ENCODE measurements around the gene VWA3B.
"Not testable (repeated sequence)": the region's sequence is repeated elsewhere in the genome, so short reads cannot be mapped to it uniquely, and the experiment has no call there.

VWA3B gene

GRCh38 chr2:98134172-98135005, 47.4 kb downstream of the VWA3B start:
- DNase-seq (ENCODE audit: low read depth, low spot score): peak; percentile 73

- DNase-seq (ENCODE audit: low read depth, low spot score): no peak
These were observed 50.2 kb downstream of the VWA3B start for GRCh38 chr2:98137196-98137595.

DNA sequence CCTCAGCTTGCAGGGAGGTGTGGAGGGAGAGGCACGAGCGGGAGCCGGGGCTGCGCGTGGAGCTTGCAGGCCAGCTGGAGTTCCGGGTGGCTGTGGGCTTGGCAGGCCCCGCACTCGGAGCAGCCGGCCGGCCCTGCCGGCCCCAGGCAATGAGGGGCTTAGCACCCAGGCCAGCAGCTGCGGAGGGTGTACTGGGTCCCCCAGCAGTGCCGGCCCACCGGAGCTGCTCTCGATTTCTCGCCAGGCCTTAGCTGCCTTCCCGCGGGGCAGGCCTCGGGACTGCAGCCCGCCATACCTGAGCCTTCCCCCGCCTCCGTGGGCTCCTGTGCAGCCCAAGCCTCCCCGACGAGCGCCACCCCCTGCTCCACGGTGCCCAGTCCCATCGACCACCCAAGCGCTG, 52.0 kb downstream of the VWA3B start:
- DNase-seq (ENCODE audit: low read depth, low spot score): not testable (repeated sequence)

DNA sequence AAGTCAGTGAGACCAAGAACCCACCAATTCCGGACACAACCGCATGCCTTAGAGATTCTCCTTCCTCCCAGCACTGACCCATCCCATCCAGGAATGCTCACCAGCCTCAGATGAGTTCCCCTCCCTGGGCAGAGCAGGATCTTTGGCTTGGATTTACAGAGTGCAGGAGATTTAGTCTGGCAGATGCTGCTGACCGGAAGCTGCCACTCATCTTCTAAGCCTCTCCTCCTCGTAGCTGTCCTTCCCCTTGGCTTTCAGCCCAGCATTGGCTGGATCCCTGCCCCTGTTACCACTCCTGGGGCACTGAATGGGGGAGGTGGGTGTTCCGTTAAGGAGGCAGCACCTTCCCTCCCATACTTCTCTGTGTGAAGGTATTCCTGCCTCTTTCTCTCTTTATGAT, 53.2 kb downstream of the VWA3B start:
- DNase-seq (ENCODE audit: low read depth, low spot score): no peak

- no peak for DNase-seq (ENCODE audit: low read depth, low spot score)
These were observed 55.3 kb downstream of the VWA3B start for GRCh38 chr2:98142106-98142791.

- DNase-seq (ENCODE audit: low read depth, low spot score): no peak
These were observed 58.1 kb downstream of the VWA3B start for GRCh38 chr2:98145070-98145469.

DNA sequence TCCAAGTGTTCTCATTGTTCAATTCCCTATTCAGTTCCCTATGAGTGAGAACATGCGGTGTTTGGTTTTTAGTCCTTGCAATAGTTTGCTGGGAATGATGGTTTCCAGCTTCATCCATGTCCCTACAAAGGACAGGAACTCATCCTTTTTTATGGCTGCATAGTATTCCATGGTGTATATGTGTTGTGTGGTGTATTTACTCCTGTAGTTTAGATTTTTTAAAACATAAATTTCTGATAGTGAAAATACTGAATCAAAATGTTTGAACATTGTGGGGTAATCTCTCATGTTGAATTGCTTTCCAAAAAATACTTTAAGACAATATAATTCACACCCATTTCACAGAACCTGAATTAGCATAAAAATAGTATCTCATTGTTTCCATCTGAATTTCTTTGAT, 60.9 kb downstream of the VWA3B start:
- not testable (repeated sequence) for DNase-seq (ENCODE audit: low read depth, low spot score)

GRCh38 chr2:98148595-98149332, 61.8 kb downstream of the VWA3B start:
- no peak for DNase-seq (ENCODE audit: low read depth, low spot score)

DNA sequence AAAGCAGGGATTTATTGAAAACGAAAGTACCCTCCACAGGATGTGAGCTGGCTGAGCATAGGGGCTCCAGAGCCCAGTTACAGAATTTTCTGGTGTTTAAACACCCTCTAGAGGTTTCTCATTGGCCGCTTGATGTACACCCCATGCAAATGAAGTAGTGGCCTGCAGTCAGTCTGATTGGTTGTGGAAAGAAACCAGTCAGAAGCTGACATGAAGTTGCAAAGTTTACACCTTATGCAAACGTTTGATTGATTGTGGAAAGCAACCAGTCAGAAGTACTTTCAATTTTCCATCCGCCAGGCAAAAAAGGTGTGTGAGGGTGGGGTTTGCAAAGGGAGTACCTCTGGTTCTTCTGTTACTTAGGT, 62.3 kb downstream of the VWA3B start:
- DNase-seq (ENCODE audit: low read depth, low spot score): peak; percentile 68

- DNase-seq (ENCODE audit: low read depth, low spot score): no peak
These were observed 66.5 kb downstream of the VWA3B start for GRCh38 chr2:98153481-98153880.

DNA sequence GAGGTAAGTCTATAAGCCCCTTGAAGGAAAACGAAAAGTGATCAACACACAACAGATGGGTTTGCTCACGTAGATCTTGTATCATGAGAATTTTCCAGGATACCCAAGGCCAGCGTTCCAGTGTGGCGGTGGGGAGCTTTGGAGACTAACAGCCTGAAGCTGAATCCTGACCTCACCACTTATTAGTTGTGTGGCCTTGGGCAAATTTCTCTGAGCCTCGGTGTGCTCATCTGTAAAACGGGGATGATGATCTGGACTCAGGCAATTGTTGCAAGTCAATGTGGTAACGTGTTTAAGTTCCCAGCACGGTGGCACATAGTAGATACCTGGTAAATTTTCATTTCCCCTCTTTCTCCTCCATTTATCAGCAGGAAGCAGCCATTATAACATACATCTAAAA, 68.3 kb downstream of the VWA3B start:
- no peak for DNase-seq (ENCODE audit: low read depth, low spot score)

DNA sequence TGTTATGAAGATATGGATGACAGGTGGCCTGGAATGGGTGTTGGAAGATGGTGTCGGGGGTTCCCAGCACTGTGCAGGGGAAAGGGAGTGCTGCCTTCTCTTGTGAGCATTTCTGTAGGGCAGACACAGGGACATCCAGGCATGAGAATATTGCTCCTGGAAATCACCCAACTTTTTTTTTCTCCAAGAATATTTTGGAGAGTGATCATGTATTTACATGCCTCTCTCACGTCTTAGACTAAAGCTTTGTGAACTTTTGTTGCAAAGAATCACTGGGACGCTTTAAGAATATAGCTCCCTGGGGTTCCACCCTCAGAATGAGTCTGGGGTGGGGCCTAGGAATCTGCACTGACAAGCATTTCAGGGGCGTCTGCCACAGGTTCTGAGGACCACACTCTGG, 68.7 kb downstream of the VWA3B start:
- DNase-seq (ENCODE audit: low read depth, low spot score): no peak

- no peak for DNase-seq (ENCODE audit: low read depth, low spot score)
These were observed 69.3 kb downstream of the VWA3B start for GRCh38 chr2:98156304-98156703.

DNA sequence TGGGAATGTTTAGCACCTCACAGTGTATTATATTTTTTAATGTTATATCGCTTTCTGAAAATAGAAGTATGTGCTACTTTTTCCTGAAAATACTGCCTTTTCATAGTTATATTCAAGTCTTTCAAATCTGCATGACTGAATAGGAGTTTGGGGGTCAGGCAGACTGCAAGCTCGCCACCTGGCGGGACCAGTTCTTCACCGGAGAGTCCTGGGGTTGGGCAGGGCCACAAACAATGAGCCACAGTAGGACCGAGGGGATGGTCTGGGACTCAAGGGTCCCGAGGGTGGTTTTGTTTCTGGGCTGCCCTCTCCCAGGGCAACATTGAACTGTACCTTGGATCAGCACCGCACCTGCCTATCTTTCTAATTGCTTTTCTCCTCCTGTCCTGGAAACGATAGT, 70.6 kb downstream of the VWA3B start:
- no peak for DNase-seq (ENCODE audit: low read depth, low spot score)

DNA sequence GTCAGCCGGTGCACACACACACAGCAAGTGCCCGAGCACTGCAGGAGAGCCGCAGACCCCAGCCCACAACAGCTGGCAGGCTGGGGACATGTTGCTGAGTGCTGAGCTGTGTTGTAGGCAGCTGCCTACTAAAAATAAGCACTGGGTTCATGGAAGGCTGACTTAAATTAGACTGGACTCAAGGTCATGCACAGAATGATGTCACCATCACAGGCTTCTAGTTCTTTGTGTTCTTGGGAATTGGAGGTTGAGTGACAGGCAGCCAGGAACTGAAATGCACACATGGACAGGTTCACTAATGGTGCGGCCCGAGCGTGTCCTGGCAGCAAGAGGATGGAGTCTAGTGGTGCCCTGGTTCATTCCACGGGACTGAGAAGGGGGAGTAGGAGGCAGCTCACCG, 71.3 kb downstream of the VWA3B start:
- no peak for DNase-seq (ENCODE audit: low read depth, low spot score)

GRCh38 chr2:98160554-98160953, 73.6 kb downstream of the VWA3B start:
- DNase-seq (ENCODE audit: low read depth, low spot score): peak; percentile 36

GRCh38 chr2:98161186-98161585, 74.2 kb downstream of the VWA3B start:
- DNase-seq (ENCODE audit: low read depth, low spot score): no peak

GRCh38 chr2:98164256-98164655, 77.3 kb downstream of the VWA3B start:
- no peak for DNase-seq (ENCODE audit: low read depth, low spot score)

DNA sequence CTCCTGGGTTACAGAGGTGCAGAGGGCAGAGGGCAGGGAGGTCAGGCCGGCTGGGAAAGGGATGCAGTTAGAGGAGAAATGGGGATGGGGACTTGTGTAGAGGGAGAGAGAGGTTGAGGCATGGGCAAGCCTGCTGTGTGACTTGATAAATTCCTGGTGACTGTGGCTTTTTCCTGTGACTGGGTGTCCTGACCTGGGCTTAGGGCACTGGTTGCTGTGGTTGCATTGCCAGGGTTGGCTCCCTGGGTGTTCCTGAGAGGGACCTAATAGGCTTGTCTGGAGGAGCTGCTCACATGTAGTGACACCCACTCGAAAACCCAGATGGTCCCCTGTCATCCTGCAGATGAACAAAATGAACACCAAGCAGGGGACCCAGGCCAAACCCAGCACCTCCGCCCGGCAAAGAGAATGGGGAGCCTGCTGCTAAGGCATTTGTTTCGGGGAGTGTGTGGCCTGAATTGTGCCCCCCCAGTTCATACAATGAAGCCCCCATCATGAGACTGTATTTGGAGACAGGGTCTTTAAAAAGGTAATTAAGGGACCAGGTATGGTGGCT, 78.6 kb downstream of the VWA3B start:
- DNase-seq (ENCODE audit: low read depth, low spot score): no peak

- DNase-seq (ENCODE audit: low read depth, low spot score): no peak
These were observed 80.9 kb downstream of the VWA3B start for GRCh38 chr2:98167916-98168315.

DNA sequence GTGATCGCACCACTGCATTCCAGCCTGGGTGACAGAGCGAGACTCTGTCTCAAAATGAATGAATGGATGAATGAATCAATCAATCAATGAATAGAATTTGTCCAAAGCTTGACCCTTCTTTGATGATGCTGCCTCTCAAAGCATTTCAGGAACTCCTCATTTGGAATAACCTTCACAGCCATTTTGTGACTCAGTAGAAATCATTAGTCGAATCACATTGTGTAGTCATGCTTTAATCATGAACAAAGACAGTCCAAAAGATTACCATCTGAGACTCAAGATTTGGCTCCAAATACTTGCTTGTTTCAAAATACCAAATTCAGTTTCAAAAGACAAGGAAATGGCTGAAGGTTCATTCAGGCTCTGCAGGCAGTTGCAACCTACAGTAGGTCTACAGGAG, 83.1 kb downstream of the VWA3B start:
- no peak for DNase-seq (ENCODE audit: low read depth, low spot score)

DNA sequence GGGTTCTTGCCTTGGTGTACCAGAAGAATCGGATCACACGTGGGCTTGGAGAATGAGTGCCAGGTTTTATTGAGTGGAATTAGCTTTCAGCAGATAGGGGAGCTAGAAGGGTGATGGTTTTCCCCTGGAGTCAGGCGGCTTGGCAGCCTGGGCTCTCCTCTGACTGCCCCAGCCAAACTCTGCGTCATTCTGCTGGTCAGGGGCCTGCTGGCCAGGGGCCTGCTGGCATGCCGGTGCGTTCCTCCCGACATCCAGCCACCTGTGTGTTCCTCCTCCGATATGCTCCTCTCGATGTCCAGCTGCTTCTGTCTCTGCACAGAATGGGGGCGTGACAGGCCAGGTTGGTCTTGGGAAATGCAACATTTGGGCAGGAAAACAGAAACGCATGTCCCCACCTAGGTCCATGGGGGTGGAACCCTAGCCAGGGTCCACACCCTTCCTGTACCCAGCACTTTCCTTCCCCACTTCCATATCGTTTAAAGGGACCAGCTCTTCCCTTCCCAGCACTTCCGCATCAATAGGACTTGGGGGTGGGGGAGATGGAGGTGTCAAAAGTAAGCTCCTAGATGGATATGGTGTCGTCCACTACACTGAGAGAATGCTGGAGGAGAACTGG, 85.3 kb downstream of the VWA3B start:
- no peak for DNase-seq (ENCODE audit: low read depth, low spot score)
